ENCODE results near the gene STAT2.
"Not testable (repeated sequence)": the region's sequence is repeated elsewhere in the genome, so short reads cannot be mapped to it uniquely, and the experiment has no call there.

Gene STAT2

GRCh38 chr12:56359851-56360767, at the start of gene STAT2:
TSS of gene STAT2 (minus strand) at chr12:56360107. CDS start at chr12:56356571, 3,536 bp downstream.
- no peak for TF ChIP-seq CTCF (IDR thresholded peaks at IDR 0.05)
- peak within 1 kb of the TSS; percentile 94 to 96 for H3K27ac ChIP-seq
- DNase-seq (ENCODE audit: low spot score), result peak; percentile 100
- peak within 1 kb of the TSS; percentile 78 for H3K4me3 ChIP-seq

- H3K4me3 ChIP-seq, result no peak overlapping the region
- no peak for DNase-seq (ENCODE audit: low spot score)
- H3K27ac ChIP-seq, result no peak overlapping the region
- TF ChIP-seq CTCF (IDR thresholded peaks at IDR 0.05), result no peak
Observed at GRCh38 chr12:56408799-56409417, 49.0 kb upstream of the STAT2 start.

- DNase-seq (ENCODE audit: low spot score); H3K4me3 ChIP-seq; H3K27ac ChIP-seq: not testable (repeated sequence)
Observed at GRCh38 chr12:56404227-56404626, 44.3 kb upstream of the STAT2 start.

- H3K27ac ChIP-seq; H3K4me3 ChIP-seq; DNase-seq (ENCODE audit: low spot score): not testable (repeated sequence)
Observed at GRCh38 chr12:56401612-56402011, 41.7 kb upstream of the STAT2 start.

GRCh38 chr12:56401125-56401524, 41.2 kb upstream of the STAT2 start:
- H3K4me3 ChIP-seq; DNase-seq (ENCODE audit: low spot score); H3K27ac ChIP-seq: not testable (repeated sequence)

GRCh38 chr12:56399466-56399865, 39.6 kb upstream of the STAT2 start:
- not testable (repeated sequence) for H3K4me3 ChIP-seq; DNase-seq (ENCODE audit: low spot score); H3K27ac ChIP-seq

- DNase-seq (ENCODE audit: low spot score), result no peak
- no peak for TF ChIP-seq CTCF (IDR thresholded peaks at IDR 0.05)
- Histone ChIP-seq H3K27ac (no peak overlapping the region), H3K4me3 (no peak overlapping the region)
Observed at GRCh38 chr12:56398324-56398723, 38.4 kb upstream of the STAT2 start.

- H3K27ac ChIP-seq, result no peak overlapping the region
- no peak for TF ChIP-seq CTCF (IDR thresholded peaks at IDR 0.05)
- DNase-seq (ENCODE audit: low spot score), result no peak
- H3K4me3 ChIP-seq, result no peak overlapping the region
Observed at GRCh38 chr12:56392331-56392730, 32.4 kb upstream of the STAT2 start.

GRCh38 chr12:56391721-56392120, 31.8 kb upstream of the STAT2 start:
- Histone ChIP-seq H3K4me3 (no peak overlapping the region), H3K27ac (no peak overlapping the region)
- no peak for TF ChIP-seq CTCF (IDR thresholded peaks at IDR 0.05)
- no peak for DNase-seq (ENCODE audit: low spot score)
